Measurements from ENCODE around the gene TRAF5.
A peak's percentile ranks its signal among the peaks of the same experiment; 100 is the strongest.
"Not testable (repeated sequence)": the region's sequence is repeated elsewhere in the genome, so short reads cannot be mapped to it uniquely, and the experiment has no call there.

Gene TRAF5

GRCh38 chr1:211347077-211347844 lies 20.6 kb downstream of the TRAF5 start:
- DNase-seq (ENCODE audit: low spot score) = no peak

DNA sequence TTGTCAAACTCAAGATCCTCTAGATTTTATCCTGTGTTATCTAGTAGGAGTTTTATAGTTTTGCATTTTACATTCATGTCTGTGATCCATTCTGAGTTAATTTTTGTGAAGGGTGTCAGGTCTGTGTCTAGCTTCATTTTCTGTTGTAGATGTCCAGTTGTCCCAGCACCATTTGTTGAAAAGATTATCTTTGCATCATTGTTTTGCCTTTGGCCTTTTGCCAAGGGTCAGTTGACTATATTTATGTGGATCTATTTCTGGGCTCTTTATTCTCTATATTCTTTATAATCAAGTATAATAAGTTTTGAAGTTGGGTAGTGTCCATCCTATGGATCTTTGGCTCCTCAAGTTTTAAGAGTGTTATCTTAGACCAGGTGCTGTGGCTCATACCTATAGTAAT lies 21.9 kb downstream of the TRAF5 start:
- DNase-seq (ENCODE audit: low spot score) = no peak

DNA sequence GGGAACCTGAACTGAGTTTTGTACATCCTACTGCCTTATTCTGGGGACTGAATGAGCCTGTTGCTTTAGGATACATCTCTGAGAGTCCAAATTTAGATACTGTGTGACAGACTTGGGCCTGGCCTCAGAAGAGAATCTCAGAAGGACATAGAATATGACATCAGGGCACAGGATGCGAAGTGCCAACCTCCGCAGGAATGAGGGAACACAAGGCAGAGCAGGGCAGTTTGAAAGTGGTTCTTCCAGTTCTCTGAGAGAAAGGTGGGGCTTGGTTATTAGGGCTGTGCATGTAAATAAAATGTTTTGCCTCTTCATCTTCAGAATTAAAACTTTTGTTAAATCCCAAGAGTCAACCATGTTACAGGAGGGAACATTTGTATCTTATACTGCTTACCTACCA lies 23.1 kb downstream of the TRAF5 start:
- no peak for DNase-seq (ENCODE audit: low spot score)

DNA sequence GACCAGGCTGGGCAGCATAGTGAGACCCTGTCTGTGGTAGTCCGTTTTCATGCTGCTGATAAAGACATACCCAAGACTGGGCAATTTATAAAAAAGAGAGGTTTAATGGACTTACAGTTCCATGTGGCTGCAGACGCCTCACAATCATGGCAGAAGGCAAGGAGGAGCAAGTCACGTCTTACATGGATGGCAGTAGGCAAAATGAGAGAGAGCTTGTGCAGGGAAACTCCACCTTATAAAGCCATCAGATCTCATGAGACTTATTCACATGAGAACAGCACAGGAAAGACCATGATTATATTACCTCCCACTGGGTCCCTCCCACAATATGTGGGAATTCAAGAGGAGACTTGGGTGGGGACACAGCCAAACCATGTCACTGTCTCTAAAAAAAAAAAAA lies 25.4 kb downstream of the TRAF5 start:
- DNase-seq (ENCODE audit: low spot score) = not testable (repeated sequence)

GRCh38 chr1:211352465-211352864 lies 25.8 kb downstream of the TRAF5 start:
- DNase-seq (ENCODE audit: low spot score) = no peak

DNA sequence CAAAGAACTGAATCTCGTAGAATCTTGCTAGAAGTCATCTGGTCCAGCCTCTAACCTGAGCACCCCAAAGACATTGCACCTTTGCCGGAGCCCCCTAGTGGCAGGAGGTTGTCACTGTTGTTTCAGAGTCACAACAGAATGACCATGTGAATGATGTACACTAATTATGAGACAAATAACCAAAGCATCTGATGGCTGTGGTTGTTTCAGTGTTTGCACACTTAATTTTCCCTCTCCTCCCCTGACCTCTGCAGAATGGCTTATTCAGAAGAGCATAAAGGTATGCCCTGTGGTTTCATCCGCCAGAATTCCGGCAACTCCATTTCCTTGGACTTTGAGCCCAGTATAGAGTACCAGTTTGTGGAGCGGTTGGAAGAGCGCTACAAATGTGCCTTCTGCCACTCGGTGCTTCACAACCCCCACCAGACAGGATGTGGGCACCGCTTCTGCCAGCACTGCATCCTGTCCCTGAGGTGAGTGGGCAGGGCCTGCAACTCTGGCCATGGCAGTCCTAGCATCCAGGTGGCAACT lies 26.4 kb downstream of the TRAF5 start:
- DNase-seq (ENCODE audit: low spot score) = peak; percentile 70

DNA sequence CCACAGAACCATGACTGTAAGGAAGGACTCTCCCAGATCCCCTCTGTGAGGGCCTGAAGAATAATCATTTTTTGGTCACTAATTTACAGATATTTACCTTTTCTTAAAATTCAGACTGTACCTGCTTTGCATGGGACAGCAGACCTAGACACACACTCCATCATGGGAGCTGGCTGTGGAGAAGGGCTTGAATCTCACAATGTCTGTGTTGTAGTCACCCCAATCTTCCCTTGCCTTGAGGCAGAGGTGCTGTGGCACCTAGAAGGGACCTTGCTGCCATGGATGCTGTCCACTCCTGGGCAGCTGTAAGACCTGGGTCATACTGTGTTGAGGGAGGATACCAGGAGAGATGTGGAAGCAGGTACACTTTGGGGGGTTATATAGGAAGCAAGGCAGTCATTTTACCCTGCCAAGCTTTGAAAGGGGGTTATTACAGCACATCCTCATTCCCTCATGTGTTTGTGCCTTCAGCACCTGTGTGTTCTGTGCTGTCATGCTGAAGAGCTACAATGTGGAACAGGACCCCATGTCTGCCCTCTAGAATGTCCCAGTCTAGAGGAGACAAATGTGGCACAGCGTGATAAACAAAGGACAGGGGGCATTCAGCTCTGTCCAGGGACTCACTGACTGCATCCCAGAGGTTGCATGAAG lies 27.1 kb downstream of the TRAF5 start:
- no peak for DNase-seq (ENCODE audit: low spot score)

GRCh38 chr1:211355873-211356272 lies 29.2 kb downstream of the TRAF5 start:
- no peak for DNase-seq (ENCODE audit: low spot score)

DNA sequence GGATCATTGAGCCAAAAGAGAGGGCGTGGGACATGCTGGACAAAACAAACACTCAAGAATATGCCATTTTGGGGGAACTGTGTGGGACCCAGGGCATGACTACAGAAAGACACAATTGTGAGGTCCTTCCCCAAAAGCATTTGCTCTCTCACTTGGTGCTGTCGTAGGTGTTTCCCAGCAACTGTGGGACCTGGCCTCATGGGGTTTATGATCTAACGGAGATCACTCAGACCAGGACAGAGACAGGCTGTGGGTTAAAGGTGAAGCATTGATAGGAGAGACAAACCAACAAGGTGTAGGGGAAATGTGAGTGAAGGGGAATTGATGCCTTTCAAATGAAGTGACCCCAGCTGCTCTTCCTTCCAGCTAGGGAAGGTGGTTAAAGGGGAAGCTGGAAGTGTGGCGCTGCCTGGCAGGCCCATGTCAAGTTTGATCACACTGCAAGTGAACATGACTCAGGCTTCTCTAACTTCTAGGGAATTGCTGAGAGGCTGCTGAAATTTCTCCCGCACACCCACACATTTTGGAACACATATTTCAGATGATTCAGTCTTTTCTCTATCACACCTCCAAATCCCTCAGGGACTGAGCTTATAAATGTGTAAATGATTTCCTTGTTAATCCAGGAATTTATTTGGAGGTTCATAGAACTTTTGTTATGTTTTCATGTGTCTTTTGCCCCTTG lies 30.2 kb downstream of the TRAF5 start:
- no peak for DNase-seq (ENCODE audit: low spot score)

- no peak for DNase-seq (ENCODE audit: low spot score)
These were observed 32.1 kb downstream of the TRAF5 start for GRCh38 chr1:211358685-211359084.

DNA sequence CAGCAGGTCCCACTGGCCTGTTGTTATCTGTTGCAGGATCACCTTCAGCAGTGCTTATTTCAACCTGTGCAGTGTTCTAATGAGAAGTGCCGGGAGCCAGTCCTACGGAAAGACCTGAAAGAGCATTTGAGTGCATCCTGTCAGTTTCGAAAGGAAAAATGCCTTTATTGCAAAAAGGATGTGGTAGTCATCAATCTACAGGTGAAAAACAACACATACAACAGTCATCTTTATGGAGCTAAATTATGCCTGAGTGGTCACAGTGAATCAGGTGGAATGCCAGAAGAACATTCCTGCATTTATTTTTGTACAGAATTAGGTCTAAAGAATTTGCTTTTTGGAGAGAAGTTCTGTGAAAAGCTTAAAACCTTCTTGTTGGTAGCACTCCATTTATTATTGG lies 33.2 kb downstream of the TRAF5 start:
- no peak for DNase-seq (ENCODE audit: low spot score)

- no peak for DNase-seq (ENCODE audit: low spot score)
These were observed 34.6 kb downstream of the TRAF5 start for GRCh38 chr1:211361202-211361601.

- DNase-seq (ENCODE audit: low spot score) = no peak
These were observed 43.0 kb downstream of the TRAF5 start for GRCh38 chr1:211369640-211370039.

DNA sequence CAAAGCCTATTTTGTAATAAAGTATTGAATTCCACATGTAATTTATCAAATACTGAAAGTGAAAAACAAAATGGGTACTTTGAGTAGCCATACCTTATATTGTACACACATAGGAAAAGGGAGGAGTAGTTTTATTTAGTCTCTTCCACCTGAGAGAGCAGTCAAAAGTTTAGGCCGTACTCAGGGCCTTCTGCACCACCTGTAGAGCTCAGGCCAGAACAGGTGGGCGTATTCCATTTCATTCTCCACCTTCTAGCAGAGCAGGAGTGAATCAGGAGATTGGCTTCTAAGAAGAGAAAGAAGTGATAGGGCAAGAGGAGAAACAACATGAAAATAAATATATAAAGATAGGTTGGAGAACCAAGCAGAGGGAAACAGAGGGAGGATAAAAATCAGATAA lies 44.0 kb downstream of the TRAF5 start:
- DNase-seq (ENCODE audit: low spot score) = no peak

- no peak for DNase-seq (ENCODE audit: low spot score)
These were observed 44.9 kb downstream of the TRAF5 start for GRCh38 chr1:211371406-211372105.

DNA sequence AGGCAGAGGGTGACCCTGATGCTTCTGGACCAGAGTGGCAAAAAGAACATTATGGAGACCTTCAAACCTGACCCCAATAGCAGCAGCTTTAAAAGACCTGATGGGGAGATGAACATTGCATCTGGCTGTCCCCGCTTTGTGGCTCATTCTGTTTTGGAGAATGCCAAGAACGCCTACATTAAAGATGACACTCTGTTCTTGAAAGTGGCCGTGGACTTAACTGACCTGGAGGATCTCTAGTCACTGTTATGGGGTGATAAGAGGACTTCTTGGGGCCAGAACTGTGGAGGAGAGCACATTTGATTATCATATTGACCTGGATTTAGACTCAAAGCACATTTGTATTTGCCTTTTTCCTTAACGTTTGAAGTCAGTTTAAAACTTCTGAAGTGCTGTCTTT lies 45.8 kb downstream of the TRAF5 start:
- DNase-seq (ENCODE audit: low spot score) = no peak

DNA sequence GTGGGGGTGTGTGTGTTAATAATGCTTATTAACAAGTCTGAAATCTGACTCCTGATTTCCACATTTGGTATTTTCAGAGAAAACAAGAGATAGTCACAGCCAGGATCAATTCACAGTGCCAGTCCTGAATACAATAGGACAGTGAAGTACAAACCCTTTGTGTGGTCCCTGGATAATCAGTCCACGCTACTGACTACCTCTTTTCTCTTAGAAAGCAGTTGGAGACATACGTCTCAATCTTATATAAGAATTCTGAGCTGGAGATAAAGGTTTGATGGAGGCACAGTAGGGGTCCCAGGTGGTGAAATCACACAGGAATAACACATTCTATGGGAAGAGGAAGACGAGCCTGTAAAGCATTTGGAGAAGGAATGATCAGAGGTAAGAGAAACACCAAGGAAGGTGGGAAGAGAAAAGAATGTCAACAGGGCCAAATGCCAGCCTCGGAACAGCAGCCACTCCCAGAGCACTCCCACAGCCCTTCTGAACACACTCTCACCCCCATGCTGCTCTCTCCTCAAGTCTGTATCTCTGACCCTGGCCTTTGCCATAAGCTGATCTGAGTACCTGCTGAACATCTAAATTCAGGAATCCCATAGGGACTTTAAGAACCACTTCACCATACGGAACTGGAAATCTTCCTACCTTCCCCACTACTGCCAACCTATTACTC lies 48.6 kb downstream of the TRAF5 start:
- DNase-seq (ENCODE audit: low spot score) = no peak

DNA sequence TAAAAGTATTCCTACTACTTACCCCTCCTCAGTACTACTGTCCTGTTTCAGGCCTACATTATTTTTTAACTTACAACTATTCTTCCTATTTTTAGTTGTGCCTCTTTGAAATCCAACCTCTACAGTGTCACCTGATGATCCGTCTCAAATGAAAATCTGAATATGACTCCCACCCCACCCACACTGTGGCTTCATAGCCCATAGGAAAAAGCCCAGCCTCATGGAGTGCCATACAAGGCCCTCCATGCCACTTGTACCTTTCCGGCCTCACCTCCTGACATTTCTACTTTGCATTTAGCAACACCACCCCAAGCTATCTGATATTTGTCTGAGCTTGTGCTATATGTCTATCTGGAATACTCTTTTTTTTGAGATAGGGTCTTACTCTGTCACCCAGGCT lies 49.3 kb downstream of the TRAF5 start:
- no peak for DNase-seq (ENCODE audit: low spot score)

- no peak for DNase-seq (ENCODE audit: low spot score)
These were observed 50.3 kb downstream of the TRAF5 start for GRCh38 chr1:211376807-211377470.

DNA sequence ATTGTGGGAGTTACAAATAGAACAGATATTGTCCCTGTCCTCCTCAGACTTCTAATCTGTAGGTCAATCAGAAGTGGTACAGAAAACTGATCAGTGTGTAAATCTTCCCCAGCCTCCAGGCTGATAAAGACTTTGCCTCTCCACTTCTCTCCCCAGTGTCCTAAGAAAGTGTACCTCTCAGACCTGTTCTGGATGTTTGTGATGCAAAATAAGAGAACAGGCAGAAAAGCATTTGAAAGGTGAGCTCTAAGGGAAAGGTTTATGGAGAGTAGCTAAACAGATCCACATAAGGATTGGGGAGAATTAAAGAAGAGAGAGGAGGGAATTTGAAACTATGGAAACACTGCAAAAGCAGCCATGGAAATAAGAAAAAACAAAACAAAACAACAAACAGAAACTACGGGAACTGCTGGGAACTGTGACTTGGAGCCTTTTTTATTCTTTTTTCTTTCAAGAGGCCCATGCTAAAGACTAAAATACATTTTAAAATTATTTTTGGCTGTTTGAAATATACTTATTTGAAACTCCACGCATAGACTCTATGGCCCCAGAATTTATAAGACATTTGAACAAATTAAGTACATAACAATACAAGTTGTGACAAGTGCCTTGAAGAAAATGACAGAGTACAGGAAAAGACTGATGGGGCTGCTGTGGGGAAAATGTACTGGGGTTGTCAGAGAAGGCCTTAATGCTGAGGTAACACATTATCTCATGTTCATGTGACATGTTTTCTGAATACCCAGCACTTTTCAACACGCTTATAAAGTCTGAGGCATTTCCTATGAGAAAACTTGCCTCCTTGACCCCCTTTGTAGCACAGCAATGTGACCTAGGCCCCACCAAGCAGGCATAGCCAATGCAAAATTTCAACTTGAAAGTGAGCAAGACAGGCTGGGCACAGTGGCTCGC lies 51.2 kb downstream of the TRAF5 start:
- DNase-seq (ENCODE audit: low spot score) = no peak

All from germinal center (tissue), 1 donor.